Middle frontal gyrus (tissue), 1 donor: ENCODE data around the gene OGDH.
A peak's percentile ranks its signal among the peaks of the same experiment; 100 is the strongest.
"Not testable (repeated sequence)": the region's sequence is repeated elsewhere in the genome, so short reads cannot be mapped to it uniquely, and the experiment has no call there.

ENCODE experiments used
- DNase-seq: peaks from one replicate; pipeline ENCODE4 v3.0.0-alpha.2; 2015; ENCODE audit warnings: low spot score; ENCODE audit errors: extremely low spot score

OGDH gene

DNA sequence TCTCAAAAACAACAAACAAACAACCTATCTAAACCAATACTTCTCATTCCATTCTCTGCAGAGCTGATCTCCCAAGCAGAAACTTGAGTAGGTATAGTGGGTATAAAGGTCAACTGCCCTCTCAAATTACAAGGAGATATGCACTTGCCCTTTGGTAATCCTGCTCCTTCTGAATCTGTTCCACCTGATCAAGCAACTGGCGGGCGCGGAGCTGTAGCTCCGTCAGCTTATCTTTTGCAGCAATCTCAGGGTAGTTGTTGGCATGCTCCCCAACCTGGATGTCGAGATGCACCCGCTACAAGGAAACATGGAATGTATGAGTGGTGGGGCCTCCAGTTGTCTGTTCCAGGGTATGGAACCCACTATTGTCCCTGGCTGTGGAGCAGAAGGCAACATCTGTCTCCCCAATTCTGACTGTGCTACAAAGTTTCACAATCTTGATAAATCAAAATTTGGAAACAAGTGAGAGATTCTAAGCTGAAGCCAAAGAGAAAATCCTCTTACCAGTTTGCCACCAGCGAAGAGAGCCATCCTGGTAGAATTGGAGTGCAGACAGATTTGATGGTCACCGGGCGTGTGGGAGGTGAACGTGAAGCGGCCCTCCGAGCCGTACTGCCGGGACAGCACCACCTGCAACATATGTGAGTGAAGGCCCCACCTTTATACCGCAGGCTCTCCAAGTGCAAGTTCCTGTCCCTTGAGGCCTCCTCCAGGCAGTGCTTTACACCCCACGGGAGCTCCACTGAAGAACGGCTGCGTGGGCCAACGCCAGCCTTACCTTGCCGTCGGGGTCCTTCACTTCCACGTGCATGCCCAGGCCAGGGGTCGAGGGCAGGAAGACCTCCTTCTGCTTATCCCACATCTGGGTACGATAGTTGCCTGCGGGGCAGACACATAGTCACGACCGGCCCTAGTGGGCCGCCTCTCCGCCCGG lies 25.2 kb upstream of the OGDH start:
- no peak for DNase-seq

- DNase-seq: peak; percentile 99
Observed at GRCh38 chr7:44581879-44582603, 24.4 kb upstream of the OGDH start, which contains the start of gene TMED4. TSS of gene TMED4 (minus strand) at chr7:44582231. CDS start at chr7:44582206, 25 bp downstream.

- no peak for DNase-seq
Observed at GRCh38 chr7:44583146-44583865, 23.1 kb upstream of the OGDH start.

- DNase-seq: no peak
Observed at GRCh38 chr7:44587843-44588711, 18.4 kb upstream of the OGDH start.

DNA sequence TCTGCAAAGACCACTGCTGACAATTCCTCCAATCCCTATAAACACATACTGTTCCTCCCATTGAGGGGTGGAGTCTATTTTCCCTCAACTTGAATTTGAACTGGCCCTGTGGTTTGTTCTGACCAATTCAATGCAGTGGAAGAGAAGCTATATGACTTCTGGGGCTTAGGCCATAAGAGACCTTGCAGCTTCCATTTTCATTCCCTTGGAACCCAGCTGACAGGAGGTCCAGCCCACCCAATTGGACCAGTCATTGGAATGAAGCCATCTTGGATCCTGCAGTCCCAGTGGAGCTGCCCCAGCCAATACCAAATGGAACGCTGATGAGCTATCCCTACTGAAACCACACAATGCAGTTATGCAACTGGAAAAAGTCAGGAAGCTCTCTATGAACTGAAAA lies 15.5 kb upstream of the OGDH start:
- DNase-seq: no peak

DNA sequence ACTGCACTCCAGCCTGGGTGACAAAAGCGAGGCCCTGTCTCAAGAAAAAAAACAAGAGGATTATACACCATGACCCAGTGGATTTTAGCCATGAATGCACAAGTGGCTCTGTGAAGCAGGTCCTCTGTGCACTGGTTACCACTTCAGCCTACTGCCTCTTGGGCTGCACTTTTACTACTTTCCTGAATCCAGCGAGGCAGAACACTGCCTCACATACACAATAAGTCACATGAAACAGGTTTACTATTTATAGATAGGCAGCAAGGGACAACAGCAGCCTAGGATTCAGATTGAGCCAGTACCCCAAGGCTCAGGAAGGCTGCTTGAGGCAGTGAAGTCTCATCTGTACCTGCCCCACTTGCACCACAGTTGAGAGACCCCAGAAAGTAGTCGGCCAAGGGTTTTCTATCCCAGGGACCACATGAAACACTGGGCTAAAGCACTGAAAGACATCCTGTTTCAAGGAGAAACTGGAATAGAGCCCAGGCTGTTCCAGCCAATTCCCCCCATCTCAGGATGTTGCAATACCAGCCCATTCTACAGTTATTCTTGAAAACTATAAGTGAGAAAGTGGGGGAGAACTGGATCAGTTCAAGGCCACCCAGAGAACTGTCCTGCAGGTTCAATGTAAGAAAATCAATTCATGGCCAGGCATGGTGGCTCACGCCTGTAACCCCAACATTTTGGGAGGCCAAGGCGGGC lies 10.3 kb upstream of the OGDH start:
- DNase-seq: no peak

- not testable (repeated sequence) for DNase-seq
Observed at GRCh38 chr7:44597181-44597580, 9.2 kb upstream of the OGDH start.

DNA sequence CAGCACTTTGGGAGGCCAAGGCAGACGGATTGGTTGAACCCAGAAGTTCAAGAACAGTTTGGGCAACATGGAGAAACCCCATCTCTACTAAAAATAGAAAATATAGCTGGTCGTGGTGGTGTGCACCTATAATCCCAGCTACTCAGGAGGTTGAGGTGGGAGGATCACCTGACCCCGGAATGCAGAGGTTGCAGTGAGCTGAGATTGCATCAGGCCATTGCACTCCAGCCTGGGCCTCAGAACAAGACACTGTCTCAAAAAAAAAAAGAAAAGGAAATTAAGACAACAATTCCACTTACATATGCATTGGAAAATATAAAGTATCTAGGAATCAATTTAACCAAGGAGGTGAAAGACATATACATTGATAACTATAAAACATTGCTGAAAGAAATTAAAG lies 7.2 kb upstream of the OGDH start:
- no peak for DNase-seq

DNA sequence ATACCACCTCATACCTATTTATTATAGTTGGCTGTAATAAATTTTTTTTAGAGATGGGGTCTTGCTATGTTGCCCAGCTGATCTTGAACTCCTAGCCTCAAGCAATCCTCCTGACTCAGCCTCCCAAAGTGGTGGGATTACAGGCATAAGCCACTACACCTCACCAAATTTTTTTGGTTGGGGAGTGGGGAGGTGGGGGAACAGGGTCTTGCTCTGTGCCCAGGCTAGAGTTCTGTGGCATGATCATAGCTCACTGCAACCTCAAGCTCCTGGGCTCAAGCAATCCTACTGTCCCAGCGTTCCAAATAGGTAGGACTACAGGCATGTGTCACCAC lies 3.9 kb upstream of the OGDH start:
- no peak for DNase-seq

DNA sequence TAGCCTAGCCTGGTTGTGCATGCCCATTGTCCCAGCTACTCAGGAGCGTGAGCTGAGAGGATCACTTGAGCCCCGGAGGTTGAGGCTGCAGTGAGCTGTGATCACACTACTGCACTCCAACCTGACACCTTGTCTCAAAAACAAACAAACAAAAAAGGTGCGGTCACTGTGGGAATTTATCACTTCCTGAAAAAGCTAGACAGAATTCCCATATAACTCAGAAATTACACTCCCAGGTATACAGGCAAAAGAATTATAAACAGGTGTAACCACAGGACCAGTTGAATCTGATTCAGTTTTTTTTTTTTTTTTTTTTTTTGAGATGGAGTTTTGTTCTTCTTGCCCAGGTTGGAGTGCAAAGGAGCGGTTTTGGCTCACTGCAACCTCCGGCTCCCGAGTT lies 3.2 kb upstream of the OGDH start:
- DNase-seq: no peak

GRCh38 chr7:44604941-44605340 lies 1.5 kb upstream of the OGDH start:
- DNase-seq: no peak

- no peak for DNase-seq
Observed at GRCh38 chr7:44607141-44608068, 978 bp downstream of the OGDH start.

DNA sequence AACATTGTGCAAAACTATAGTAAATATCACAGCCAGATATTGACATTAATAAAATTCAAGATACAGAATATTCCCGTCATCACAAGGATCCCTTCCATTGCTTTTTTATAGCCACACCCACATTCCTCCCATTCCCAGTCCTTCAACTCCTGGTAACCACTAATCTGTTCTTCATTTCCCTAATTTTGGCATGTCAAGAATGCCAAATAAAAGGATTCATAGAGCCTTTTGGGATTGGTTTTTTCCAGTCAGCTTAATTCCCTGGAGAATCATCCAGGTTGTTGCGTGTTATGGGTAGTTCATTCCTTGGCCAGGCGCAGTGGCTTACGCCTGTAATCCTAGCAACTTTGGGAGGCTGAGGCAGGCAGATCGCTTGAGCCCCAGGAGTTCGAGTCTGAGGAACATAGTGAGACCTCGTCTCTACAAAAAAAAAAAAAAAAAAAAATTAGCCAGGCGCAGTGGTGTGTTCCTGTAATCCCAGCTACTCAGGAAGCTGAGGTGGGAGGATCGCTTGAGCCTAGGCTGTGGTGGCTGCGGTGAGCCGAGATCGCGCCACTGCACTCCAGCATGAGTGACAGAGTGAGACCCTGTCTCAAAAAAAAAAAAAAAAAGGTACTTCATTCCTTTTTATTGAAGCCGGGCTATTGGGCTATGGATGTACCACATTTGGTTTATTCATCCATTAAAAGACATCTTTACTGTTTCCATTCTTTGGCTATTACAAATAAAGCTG lies 2.7 kb downstream of the OGDH start:
- DNase-seq: no peak

DNA sequence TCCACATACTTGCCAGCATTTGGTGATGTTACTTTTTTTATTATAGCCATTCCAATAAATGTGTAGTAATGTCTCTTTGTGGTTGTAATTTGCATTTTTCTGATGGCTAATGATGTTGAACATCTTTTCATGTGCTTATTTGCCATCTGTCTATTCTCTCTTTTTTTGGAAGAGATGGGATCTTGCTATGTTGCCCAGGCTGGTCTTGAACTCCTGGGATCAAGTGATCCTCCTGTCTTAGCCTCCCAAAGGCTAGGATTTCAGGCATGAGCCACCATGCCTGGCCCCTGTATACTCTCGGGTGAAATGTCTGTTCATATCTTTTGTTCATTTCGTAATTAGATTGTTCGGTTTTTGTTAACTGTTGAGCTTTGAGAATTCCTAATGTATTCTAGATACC lies 3.4 kb downstream of the OGDH start:
- DNase-seq: no peak

- no peak for DNase-seq
Observed at GRCh38 chr7:44615149-44615611, 8.8 kb downstream of the OGDH start.

DNA sequence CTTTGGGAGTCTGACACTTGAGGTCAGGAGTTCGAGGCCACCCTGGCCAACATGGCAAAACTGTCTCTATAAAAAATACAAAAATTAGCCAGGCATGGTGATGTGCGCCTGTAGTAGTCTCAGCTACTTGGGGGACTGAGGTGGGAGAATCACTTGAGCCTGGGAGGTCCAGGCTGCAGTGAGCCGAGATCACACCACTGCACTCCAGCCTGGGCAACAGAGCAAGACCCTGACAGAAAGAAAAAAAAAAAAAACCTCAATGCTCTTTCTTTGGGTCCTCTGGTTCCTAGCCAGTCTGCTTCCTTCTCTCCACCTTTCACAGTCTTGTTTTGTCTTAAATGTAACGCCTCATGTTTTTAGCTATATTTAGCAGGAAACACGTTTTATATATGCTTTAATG lies 9.4 kb downstream of the OGDH start:
- no peak for DNase-seq

GRCh38 chr7:44616545-44616944 lies 10.1 kb downstream of the OGDH start:
- DNase-seq: no peak

- no peak for DNase-seq
Observed at GRCh38 chr7:44617225-44617890, 10.9 kb downstream of the OGDH start.
